Stomach (tissue), 4 donors: Measurements from ENCODE around the gene COL13A1.

Experiments used
- CTCF ChIP-seq, 7 experiments: fragments of 450-650 bp in 4 of 7; fragments of 200-600 bp in 3 of 7; sonication (generic) in 3 of 7; IDR thresholded peaks; one replicate each; pipeline ENCODE4 v1.5.1; 2016 to 2019; ENCODE audit warnings: antibody characterized with exemption in 7 of 7, control low read depth in 2 of 7, mild to moderate bottlenecking in 1 of 7
- EP300 ChIP-seq: sonication (generic); formaldehyde crosslinking; IDR thresholded peaks from one replicate; pipeline ENCODE4 v1.6.1; 2017; ENCODE audit warnings: antibody characterized with exemption
- POLR2A ChIP-seq, 4 donors: fragments of 450-650 bp; IDR thresholded peaks; one replicate each; pipeline ENCODE4 v1.6.1; 2016; ENCODE audit warnings: antibody characterized with exemption in 4 of 4, control low read depth in 2 of 4, mild to moderate bottlenecking in 1 of 4, moderate library complexity in 1 of 4
- POLR2AphosphoS5 ChIP-seq, 3 donors: sonication (generic); formaldehyde crosslinking; IDR thresholded peaks; one replicate each; pipeline ENCODE4 v1.6.1; 2016; ENCODE audit warnings: antibody characterized with exemption in 3 of 3

GRCh38 chr10:69898941-69899340 lies 97.2 kb downstream of the COL13A1 start:
- TF ChIP-seq CTCF (IDR thresholded peaks at IDR 0.05) (no peak), POLR2A (IDR thresholded peaks at IDR 0.05) (no peak), POLR2AphosphoS5 (IDR thresholded peaks at IDR 0.05) (no peak), EP300 (no peak)
